Ramos (cell line): ENCODE measurements around the gene MGMT.

ENCODE experiments used
- in situ Hi-C: fragments of 300-500 bp; cut with MboI; formaldehyde crosslinking; loops from one replicate; pipeline ENCODE4 v1.14.3; 2022; ENCODE audit warnings: low sequenced_read_pairs; ENCODE audit not compliant: unreplicated experiment

The MGMT gene

DNA sequence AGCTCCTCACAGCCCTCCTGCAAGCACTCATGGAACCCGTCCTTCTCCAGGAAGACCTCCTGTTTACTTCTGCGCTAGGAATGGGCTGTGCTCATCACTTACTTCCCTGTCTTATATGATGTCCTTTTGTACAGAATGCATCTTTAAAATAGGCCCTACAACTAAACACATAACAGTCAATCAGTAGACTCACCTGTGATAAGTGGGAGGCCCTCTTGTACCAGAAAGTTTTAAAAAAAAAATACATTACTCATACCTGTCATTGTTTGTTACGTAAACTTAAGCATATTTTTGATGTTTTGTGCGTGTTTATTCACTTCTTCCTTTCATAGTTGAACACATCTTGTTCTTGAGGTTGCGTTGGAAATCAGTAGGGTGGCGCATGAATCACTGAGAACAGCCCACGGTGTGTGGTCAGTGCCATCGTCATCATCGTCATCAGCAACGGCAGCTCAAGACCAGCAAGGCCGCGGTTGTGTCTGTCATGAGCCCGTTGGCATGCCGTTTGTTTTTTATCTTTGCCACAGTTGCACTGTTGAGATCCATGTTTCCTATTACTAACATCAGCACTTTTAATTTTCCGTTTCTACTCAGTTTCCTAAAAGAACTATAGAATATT, 232.8 kb downstream of the MGMT start:
- in situ Hi-C loops = no loop called here

DNA sequence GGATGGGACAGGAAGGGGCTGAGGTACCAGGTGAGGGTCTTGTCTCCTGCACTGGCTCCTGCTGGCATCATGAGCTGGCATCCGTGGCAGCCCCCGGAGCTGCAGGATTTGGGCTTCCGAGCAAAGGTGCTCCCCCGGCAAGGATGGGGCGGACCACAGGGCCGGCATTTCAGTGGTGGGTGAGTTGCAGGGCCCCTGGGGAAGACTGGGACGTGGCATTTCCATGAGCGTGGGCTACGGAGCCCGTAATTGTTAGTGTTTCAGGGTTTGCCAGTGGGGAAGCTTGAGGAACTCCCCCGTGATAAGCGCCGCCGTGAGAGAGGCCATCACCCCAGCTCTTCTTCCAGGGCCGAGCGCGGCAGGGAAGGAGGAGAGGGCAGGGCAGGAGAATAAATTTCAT, 235.6 kb downstream of the MGMT start:
- in situ Hi-C loops = no loop called here

- in situ Hi-C loops = no loop called here
These were observed 236.5 kb downstream of the MGMT start for GRCh38 chr10:129703287-129704137.

- in situ Hi-C loops = no loop called here
These were observed 237.2 kb downstream of the MGMT start for GRCh38 chr10:129704225-129704624.

DNA sequence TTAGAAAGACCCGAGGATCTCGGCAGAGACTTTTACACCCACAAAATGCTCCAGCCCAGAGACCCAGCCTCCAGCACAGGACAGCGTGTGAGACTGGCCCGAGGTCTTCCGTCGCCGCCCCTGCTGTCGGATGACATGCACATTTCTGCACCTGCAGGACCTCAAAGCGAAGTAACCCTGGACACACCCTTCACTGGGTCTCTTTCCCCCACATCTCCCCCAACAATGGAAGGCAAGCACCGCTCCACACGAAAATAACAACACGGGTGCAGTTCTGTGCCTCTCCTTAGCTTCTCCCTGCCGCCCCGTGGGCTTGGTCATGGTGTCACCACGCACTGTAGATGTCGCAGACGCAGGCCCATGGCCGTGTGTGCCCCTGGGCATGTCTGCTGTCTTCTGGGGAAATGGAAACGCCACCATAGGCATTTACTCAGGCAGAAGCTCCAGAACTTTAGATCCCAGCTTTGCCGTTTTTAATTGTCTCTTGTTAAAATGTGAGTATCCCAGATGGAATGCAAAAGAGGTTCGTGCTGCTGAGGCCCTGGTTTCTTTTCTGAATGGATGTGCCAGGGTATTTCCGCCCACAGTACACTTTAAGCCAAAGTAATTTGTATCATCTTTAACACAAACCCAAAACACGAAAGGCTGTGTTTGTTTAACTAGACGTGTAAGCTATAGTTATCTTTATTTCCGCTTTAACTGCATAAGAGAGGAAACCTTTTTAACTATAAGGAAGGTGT, 237.9 kb downstream of the MGMT start:
- in situ Hi-C loops = no loop called here

DNA sequence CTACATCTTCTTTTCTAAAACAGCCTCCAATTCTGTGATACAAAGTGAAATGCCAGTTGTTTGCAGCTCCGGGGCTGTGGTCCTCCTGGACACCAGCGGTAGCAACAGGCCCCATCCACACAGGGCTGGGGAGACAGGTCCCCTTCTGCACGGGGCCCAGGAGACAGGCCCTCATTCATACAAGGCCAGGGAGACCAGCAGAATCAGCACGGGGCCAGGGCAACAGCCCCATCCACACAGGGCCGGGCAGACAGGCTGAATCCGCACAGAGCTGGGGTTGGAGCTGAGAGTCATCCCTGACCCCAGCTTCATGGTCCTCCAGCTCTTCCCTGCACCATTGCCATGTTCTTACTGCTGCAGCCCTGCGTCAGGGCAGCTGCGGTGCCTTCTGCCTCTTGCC, 238.6 kb downstream of the MGMT start:
- in situ Hi-C loops = no loop called here

- in situ Hi-C loops = no loop called here
These were observed 239.0 kb downstream of the MGMT start for GRCh38 chr10:129706081-129706480.

DNA sequence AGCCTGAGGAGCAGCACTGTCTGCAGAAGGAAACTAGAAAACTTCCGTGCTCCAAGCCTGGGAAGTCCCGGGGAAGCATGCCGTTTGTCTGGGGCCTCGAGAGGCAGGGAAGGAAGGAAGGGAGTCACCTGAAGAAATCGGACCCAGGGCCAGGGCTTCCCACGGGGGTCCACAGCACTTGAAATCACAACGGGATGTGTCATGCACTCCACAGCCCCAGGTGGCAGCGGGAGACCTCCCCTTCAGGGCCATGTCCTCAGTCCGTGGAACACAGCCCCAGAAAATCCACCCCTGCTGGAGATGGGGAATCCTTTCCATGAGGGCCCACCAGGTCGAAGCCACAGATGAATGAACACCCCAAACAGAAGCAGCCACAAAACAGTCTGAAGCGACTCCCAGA, 239.5 kb downstream of the MGMT start:
- in situ Hi-C loops = no loop called here

DNA sequence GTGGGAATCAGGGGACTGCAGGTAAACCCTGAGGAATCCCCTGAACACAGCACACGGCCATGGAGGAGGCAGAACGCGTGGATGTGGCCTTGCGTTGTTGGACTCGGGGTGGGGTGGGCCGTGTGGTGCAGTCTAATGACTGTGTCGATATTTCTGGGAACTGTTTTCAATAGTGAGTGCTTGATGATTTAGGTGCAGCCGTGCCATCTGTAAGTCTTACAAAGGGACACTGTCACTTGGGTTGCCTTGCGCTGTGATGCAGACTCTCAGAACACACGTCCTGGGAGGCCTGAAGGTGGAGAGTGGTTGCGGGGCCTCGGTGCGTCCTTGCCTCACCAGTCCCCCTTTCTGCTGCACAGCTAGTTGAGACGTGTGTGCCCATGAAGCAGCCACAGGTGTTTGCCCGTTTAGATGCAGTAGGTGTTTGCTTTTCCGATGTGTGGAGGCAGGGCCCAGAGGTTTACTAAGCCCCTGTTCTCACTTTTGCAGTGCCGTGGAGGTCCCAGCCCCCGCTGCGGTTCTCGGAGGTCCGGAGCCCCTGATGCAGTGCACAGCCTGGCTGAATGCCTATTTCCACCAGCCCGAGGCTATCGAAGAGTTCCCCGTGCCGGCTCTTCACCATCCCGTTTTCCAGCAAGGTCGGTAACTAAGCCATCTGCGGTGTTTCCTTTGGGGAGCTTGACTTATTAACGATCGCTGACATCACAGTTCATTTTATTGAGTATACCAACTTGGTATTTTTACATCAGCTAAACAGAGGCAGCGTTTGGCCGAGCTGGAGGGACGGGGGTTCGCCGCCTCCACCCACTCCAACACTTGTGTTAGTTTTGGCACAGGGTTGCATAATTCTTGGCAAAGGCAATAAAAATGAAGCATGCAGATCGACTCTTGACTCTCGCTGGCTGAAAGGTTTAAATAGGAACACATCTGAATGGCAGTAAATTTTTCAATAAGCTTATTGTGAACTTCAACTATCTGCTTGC, 240.7 kb downstream of the MGMT start:
- in situ Hi-C loops = no loop called here

DNA sequence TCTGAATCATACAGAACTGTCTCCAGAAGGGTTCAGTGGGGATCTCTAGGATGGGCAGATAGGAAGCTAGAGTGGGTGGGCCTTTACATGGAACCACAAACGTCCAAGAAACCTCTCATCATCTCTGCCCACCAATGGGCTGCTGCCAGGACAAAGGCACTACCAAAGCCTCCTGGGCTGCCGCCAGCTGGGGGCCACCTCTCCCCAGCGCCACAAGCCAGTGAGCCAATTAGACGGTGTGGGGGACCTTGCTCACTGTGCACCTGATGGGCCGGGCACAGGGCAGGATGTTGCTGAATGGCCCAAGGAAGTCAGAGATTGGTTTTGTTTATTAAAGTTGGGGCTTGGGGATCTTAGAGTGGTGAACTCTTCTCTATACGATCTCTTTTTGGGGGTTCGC, 242.1 kb downstream of the MGMT start:
- in situ Hi-C loops = no loop called here

GRCh38 chr10:129709627-129710509, 242.8 kb downstream of the MGMT start:
- in situ Hi-C loops = no loop called here

GRCh38 chr10:129710510-129710847, 243.4 kb downstream of the MGMT start:
- in situ Hi-C loops = no loop called here

DNA sequence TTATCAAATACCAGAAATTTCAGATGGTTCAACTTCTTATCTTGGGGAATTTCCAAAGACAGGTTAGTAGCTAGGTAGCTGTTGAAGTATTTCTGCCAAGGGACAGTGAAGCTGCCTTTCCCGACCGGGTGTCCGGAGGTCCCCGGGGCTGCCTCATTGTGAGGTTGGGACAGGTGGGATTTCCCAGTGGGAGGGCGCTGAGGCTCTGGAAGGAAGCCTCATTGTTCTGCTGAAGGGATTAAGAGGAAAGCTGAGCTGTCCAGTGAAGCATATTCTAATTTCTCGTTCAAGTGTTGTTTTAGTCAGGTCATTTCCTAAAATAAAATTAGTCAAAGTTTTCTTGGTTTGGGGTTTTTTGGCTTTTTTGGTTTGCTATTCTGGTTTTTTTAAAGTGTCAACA, 244.2 kb downstream of the MGMT start:
- in situ Hi-C loops = no loop called here

GRCh38 chr10:129712000-129712399, 245.0 kb downstream of the MGMT start:
- in situ Hi-C loops = no loop called here

DNA sequence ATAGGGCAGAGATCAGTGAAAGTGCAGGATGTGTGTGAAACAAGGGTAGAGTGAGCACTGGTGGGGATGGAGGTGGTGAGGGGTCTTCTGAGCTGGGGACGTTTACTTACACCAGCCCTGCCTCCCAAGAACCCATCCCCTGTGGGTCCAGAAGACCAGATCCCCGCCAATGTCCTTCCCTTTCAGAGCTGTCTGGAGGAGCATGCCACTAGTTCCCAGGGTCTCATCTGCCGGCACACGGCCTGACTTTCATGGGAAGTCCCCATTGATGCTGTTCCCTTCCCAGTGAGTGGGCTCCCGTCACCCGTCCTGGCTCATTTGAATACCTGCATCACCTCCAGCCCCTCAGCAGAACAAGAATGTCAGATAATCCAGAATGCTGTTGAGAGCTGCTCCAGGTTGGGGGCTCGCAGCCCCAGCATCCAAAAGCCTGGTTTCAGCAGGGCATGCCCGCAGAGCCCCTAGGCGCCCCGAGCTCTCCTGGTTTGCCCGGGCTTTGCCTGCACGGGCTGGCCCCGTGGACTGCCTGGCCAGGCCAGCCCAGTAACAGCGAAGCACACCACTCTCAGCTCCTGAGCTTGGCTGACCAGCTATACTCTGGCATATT, 246.7 kb downstream of the MGMT start:
- in situ Hi-C loops = no loop called here

GRCh38 chr10:129715805-129716204, 248.8 kb downstream of the MGMT start:
- in situ Hi-C loops = no loop called here

DNA sequence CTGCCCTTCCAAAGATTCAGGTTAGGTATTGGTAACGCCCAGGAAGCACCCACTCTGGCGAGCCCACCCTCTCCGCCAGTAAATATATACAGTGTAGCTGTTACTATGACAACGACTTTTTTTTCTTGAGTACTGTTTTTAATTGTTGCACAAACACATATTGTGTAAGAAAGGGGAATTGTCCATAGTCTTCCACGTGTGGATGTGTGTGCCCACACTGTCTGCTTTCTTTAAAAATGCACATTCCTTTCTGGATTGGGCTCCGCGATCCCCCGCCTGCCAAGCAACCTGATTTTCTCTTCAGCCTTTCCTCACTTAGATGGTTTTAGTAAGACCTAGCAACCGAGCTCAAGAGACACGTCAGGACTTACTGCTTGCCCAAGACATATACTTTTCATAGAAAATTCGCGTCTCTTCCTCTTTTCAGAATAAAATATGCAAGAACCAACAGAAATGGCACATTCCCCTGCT, 249.2 kb downstream of the MGMT start:
- in situ Hi-C loops = no loop called here

GRCh38 chr10:129716881-129717280, 249.8 kb downstream of the MGMT start:
- in situ Hi-C loops = no loop called here
